Epithelial cell of proximal tubule (primary cell): Measurements from ENCODE around the gene SKAP1. TPM values are rescaled to one million over a fixed set of nuclear protein-coding genes. Genes with fewer than 3 reads are reported as not detected.

ENCODE experiments used
- DNase-seq: peaks from one replicate; pipeline ENCODE4 v3.0.0-alpha.2; 2011; ENCODE audit warnings: low read depth
- H3K4me3 ChIP-seq: 2 replicates; pipeline ENCODE4 v1.5.1; 2011; ENCODE audit warnings: low read depth, mild to moderate bottlenecking, low read length
- CTCF ChIP-seq: conservative IDR thresholded peaks from 2 replicates; pipeline ENCODE4 v1.5.1; 2012; ENCODE audit warnings: low read depth, mild to moderate bottlenecking, low read length
- total RNA-seq: library from RNA; depleted of rRNA; stranded (reverse); fragments of >200 nt; gene quantifications from 2 replicates; pipeline ENCODE4 v1.2.3, GENCODE V29; 2015

The SKAP1 gene
- total RNA-seq, 1 donor from 2014 or later: 11.4 TPM

DNA sequence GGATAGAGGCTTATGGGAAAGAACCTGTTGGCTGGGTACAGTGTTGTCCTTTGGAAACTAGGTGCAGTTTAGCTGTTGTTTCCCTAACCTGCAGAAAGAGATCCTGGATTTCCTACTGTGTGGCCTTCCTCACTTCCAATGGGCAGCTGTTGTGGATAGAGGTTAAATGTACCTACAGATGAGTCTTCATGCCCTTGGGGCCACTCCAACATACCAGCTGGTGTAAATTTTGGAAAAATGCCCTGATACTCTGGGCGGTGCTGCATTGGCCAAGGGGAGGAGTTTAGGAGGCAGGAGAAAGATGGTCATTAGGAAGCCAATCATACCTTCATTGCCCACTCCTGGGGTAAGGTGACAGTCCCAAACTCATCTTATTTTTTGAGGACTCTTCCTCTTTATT, 252.2 kb downstream of the SKAP1 start:
- no peak overlapping the region for H3K4me3 ChIP-seq
- DNase-seq: no peak
- no peak for TF ChIP-seq CTCF

GRCh38 chr17:48176471-48176855, 253.6 kb downstream of the SKAP1 start:
- DNase-seq: no peak
- no peak for TF ChIP-seq CTCF
- H3K4me3 ChIP-seq: no peak overlapping the region

DNA sequence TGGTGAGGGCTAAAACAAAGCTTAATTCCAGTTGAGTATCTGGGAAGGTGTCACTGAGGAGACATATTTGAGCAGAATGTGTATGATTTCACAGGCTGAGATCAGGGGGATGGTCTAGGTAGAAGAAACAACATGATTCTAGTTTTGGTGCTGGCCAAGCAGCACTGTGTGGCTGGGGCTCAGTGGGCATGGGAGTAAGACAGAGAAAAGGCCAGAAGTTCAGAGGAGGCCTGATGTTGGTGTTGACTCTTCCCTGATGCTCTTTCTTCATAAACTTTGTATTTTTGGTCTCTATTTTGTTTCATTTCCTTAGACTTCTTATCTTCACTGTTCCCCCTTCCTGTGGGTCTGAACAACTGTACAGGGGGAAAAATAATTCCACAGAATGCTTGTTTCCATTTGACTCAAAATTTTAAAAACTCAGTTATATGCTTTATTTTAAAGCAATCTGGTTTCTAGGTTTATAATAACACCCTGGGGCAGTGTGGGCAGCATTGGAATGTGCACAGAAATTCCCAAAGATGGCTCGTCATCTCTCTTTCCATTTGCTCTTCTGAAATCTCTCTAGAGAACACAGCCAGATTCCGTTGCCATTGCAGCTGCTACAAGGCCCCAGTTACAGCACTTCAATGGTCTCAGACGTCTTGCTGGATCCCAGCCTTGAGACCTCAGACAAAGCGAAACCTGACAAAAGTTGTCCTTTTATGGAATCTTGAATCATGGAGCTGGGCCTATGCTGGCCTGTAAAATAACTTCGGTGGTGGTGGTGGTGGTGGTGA, 254.1 kb downstream of the SKAP1 start:
- H3K4me3 ChIP-seq: no peak overlapping the region
- TF ChIP-seq CTCF: no peak
- DNase-seq: no peak

GRCh38 chr17:48174833-48175523, 255.0 kb downstream of the SKAP1 start:
- DNase-seq: no peak
- TF ChIP-seq CTCF: no peak

GRCh38 chr17:48173191-48173984, 256.6 kb downstream of the SKAP1 start:
- DNase-seq: no peak
- no peak for TF ChIP-seq CTCF
- H3K4me3 ChIP-seq: no peak overlapping the region

More at GRCh38 chr17:48174833-48175523, 255.0 kb downstream of the SKAP1 start:
- no peak overlapping the region for H3K4me3 ChIP-seq

DNA sequence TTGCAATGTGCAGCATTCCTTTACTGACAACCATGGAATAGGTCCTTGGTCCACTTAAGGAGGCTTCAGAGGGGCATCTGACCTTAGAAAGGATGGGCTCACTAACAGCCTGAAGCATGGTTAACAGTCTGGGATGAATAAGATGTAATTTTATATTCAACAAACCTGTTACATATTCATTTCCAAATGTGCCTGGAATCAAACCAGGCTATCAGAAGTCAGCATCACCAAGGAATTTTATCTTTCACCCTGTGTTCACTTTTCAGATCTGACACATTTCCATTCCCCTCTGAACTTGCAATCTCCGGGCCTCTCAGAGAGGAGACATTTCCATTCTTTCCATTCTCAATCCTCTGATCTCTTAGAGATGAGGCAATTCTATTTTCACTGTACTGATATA, 260.1 kb downstream of the SKAP1 start:
- TF ChIP-seq CTCF: no peak
- DNase-seq: no peak
- no peak overlapping the region for H3K4me3 ChIP-seq
